C4-2B (cell line): ENCODE measurements around the gene ASZ1.

Experiments used
- H3K27ac ChIP-seq: fragments of 450-650 bp; 2 replicates; pipeline ENCODE4 v1.5.1; 2017
- CTCF ChIP-seq: fragments of 450-650 bp; conservative IDR thresholded peaks from 2 replicates; pipeline ENCODE4 v1.5.1; 2017; ENCODE audit warnings: mild to moderate bottlenecking
- ZFX ChIP-seq: fragments of 450-650 bp; IDR thresholded peaks from 2 replicates; pipeline ENCODE4 v1.6.1; 2017

ASZ1 gene

GRCh38 chr7:117385363-117386109, 41.8 kb downstream of the ASZ1 start:
- peak; percentile 86 for TF ChIP-seq CTCF
- TF ChIP-seq ZFX: no peak
- peak overlapping the region; percentile 95 for H3K27ac ChIP-seq

- TF ChIP-seq CTCF (no peak), ZFX (no peak)
- H3K27ac ChIP-seq: peak overlapping the region; percentile 95
These were observed 42.5 kb downstream of the ASZ1 start for GRCh38 chr7:117384688-117385362.

- TF ChIP-seq CTCF: no peak
- no peak for TF ChIP-seq ZFX
- H3K27ac ChIP-seq: no peak overlapping the region
These were observed 43.7 kb downstream of the ASZ1 start for GRCh38 chr7:117383483-117384189.

- no peak overlapping the region for H3K27ac ChIP-seq
These were observed 44.2 kb downstream of the ASZ1 start for GRCh38 chr7:117383046-117383445.

GRCh38 chr7:117381362-117381761, 45.9 kb downstream of the ASZ1 start:
- TF ChIP-seq CTCF (no peak), ZFX (no peak)
- no peak overlapping the region for H3K27ac ChIP-seq

More at GRCh38 chr7:117383046-117383445, 44.2 kb downstream of the ASZ1 start:
- TF ChIP-seq ZFX (no peak), CTCF (no peak)

- H3K27ac ChIP-seq: no peak overlapping the region
- no peak for TF ChIP-seq ZFX
- TF ChIP-seq CTCF: peak; percentile 39
These were observed 51.9 kb downstream of the ASZ1 start for GRCh38 chr7:117375380-117375779.

GRCh38 chr7:117372073-117372472, 55.2 kb downstream of the ASZ1 start:
- no peak for TF ChIP-seq ZFX
- no peak for TF ChIP-seq CTCF
- H3K27ac ChIP-seq: no peak overlapping the region
